Nephron (organoid): ENCODE data around the gene ADGRG1.
"Not testable (repeated sequence)": the region's sequence is repeated elsewhere in the genome, so short reads cannot be mapped to it uniquely, and the experiment has no call there.

Experiments used
- H3K27ac Mint-ChIP-seq, 3 experiments: 2 replicates each; pipeline ENCODE4 v1.8.0; 2020; ENCODE audit warnings: mixed read lengths in 3 of 3, mild to moderate bottlenecking in 2 of 3, moderate library complexity in 1 of 3
- H3K27me3 Mint-ChIP-seq: 2 replicates; pipeline ENCODE4 v1.8.0; 2021; ENCODE audit warnings: low read depth, mild to moderate bottlenecking, moderate library complexity, mixed read lengths
- H3K36me3 Mint-ChIP-seq: 2 replicates; pipeline ENCODE4 v1.8.0; 2020; ENCODE audit warnings: low read depth, mixed read lengths
- H3K4me1 Mint-ChIP-seq: 2 replicates; pipeline ENCODE4 v1.8.0; 2020; ENCODE audit warnings: mixed read lengths
- H3K4me3 Mint-ChIP-seq, 3 experiments: 2 replicates each; pipeline ENCODE4 v1.8.0; 2020; ENCODE audit warnings: mild to moderate bottlenecking in 3 of 3, mixed read lengths in 3 of 3, moderate library complexity in 2 of 3
- H3K9me3 Mint-ChIP-seq: 2 replicates; pipeline ENCODE4 v1.8.0; 2020; ENCODE audit warnings: mixed read lengths
- TF ChIP-seq, protein P1 (sequence below), 3 experiments: fragments of 200-600 bp; sonication (generic); IDR thresholded peaks; one replicate each; pipeline ENCODE4 v1.5.0; 2021; ENCODE audit warnings: antibody characterized with exemption in 3 of 3; ENCODE audit not compliant: unreplicated experiment in 3 of 3

Gene ADGRG1

GRCh38 chr16:57668630-57669475 lies 40.4 kb downstream of the ADGRG1 start:
- peaks cover 9% of the 10 kb centered on the region for H3K27me3 Mint-ChIP-seq
- H3K36me3 Mint-ChIP-seq, result no peaks in the 10 kb centered on the region
- H3K4me3 Mint-ChIP-seq, result no peak overlapping the region
- H3K4me1 Mint-ChIP-seq, result no peaks in the 10 kb centered on the region
- H3K9me3 Mint-ChIP-seq, result no peaks in the 10 kb centered on the region
- H3K27ac Mint-ChIP-seq, result no peak overlapping the region
- TF ChIP-seq, protein P1, sequence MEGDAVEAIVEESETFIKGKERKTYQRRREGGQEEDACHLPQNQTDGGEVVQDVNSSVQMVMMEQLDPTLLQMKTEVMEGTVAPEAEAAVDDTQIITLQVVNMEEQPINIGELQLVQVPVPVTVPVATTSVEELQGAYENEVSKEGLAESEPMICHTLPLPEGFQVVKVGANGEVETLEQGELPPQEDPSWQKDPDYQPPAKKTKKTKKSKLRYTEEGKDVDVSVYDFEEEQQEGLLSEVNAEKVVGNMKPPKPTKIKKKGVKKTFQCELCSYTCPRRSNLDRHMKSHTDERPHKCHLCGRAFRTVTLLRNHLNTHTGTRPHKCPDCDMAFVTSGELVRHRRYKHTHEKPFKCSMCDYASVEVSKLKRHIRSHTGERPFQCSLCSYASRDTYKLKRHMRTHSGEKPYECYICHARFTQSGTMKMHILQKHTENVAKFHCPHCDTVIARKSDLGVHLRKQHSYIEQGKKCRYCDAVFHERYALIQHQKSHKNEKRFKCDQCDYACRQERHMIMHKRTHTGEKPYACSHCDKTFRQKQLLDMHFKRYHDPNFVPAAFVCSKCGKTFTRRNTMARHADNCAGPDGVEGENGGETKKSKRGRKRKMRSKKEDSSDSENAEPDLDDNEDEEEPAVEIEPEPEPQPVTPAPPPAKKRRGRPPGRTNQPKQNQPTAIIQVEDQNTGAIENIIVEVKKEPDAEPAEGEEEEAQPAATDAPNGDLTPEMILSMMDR (IDR thresholded peaks at IDR 0.05; ENCODE audit: unreplicated experiment in 3 of 3), result no peak

- no peaks in the 10 kb centered on the region for H3K36me3 Mint-ChIP-seq
Observed at GRCh38 chr16:57669476-57670162, 41.2 kb downstream of the ADGRG1 start.

GRCh38 chr16:57670196-57670595 lies 41.8 kb downstream of the ADGRG1 start:
- TF ChIP-seq, protein P1 (IDR thresholded peaks at IDR 0.05; ENCODE audit: unreplicated experiment in 3 of 3), result no peak
- H3K27ac Mint-ChIP-seq, result no peak overlapping the region
- no peaks in the 10 kb centered on the region for H3K9me3 Mint-ChIP-seq
- H3K36me3 Mint-ChIP-seq, result no peaks in the 10 kb centered on the region
- no peak overlapping the region for H3K4me3 Mint-ChIP-seq
- peaks cover 11% of the 10 kb centered on the region for H3K27me3 Mint-ChIP-seq
- no peaks in the 10 kb centered on the region for H3K4me1 Mint-ChIP-seq

More at GRCh38 chr16:57669476-57670162, 41.2 kb downstream of the ADGRG1 start:
- TF ChIP-seq, protein P1 (IDR thresholded peaks at IDR 0.05; ENCODE audit: unreplicated experiment in 3 of 3), result no peak
- Mint-ChIP-seq H3K27me3 (peaks cover 11% of the 10 kb centered on the region), H3K9me3 (no peaks in the 10 kb centered on the region), H3K27ac (peak overlapping the region in 1 of 3 experiments; percentile 26), H3K4me1 (no peaks in the 10 kb centered on the region), H3K4me3 (no peak overlapping the region)

DNA sequence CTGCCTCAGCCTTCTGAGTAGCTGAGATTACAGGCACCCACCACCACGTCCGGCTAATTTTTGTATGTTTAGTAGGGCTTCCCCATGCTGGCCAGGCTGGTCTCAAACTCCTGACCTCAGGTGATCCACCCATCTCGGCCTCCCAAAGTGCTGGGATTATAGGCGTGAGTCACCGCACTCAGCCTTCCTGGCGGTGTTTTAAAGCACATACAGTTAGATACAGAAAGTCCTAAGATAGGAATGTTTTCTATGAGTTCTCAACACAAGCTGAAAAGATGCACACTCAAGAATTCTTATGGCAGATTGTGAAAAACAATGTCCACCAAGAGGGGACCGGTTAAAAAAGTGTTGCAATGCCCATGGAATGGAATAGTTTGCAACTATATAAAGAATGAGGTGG lies 43.0 kb downstream of the ADGRG1 start:
- H3K4me3 Mint-ChIP-seq, H3K4me1 Mint-ChIP-seq, H3K27ac Mint-ChIP-seq, H3K9me3 Mint-ChIP-seq, H3K36me3 Mint-ChIP-seq: not testable (repeated sequence)
- H3K27me3 Mint-ChIP-seq, result peaks cover 11% of the 10 kb centered on the region

DNA sequence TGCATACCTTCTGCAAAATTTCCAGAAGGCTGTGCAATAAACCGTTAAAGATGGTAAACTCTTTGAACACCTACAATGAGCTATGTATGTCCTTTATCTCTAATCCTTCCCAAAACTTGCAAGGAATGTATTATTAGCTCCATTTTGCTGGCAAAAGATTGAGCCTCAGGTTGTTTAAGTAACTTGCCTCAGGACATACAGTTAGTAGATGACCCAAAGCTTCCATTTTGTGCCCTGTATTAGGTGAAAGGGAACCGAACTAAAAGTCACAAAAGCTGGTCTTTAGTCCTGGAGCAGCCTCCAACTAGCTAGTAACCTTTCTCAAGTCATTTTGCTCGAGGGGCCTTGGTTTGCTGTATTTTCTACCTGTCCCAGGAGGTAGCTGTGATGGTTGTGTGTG lies 44.0 kb downstream of the ADGRG1 start:
- Mint-ChIP-seq H3K9me3 (no peaks in the 10 kb centered on the region), H3K4me3 (no peak overlapping the region), H3K27ac (no peak overlapping the region), H3K27me3 (peaks cover 11% of the 10 kb centered on the region), H3K4me1 (peaks cover 12% of the 10 kb centered on the region), H3K36me3 (no peaks in the 10 kb centered on the region)
- TF ChIP-seq, protein P1 (IDR thresholded peaks at IDR 0.05; ENCODE audit: unreplicated experiment in 3 of 3), result no peak

DNA sequence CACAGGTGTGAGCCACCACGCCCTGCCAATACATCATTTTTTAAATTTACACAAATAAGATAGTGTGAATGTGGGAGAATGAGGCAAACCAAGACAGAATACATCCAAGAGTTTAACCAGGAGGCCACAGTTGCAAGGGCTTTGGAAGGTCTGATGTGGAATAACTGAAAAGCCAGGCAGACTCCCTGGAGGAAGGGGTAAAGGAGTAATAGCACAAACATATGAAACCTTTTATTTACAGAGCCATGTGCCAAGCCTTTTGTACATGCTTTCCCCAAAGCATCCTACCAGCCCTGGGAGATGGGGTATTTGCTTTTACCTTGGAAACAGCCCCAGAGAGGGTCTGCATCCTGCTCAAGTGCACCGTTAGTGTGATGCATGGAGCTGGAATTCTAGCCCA lies 44.4 kb downstream of the ADGRG1 start:
- TF ChIP-seq, protein P1 (IDR thresholded peaks at IDR 0.05; ENCODE audit: unreplicated experiment in 3 of 3), result no peak
- H3K9me3 Mint-ChIP-seq, result no peaks in the 10 kb centered on the region
- H3K36me3 Mint-ChIP-seq, result no peaks in the 10 kb centered on the region
- peaks cover 11% of the 10 kb centered on the region for H3K27me3 Mint-ChIP-seq
- peaks cover 12% of the 10 kb centered on the region for H3K4me1 Mint-ChIP-seq
- no peak overlapping the region for H3K27ac Mint-ChIP-seq
- no peak overlapping the region for H3K4me3 Mint-ChIP-seq
